ENCODE measurements around the gene GRN. TPM values are rescaled to one million over a fixed set of nuclear protein-coding genes. Genes with fewer than 3 reads are reported as not detected.

The GRN gene
- total and polyA plus RNA-seq, 9 of the 15 experiments (the other 6 are each of a cell fraction or from before 2014, with no cell fraction given): 5.4 to 75.3 (median 20.7) TPM

- TF ChIP-seq TOE1 (IDR thresholded peaks at IDR 0.05; ENCODE audit: borderline replicate concordance) (no peak), TOE1 (CRISPR knock-in tag; IDR thresholded peaks at IDR 0.05; ENCODE audit: borderline replicate concordance, low read depth) (no peak), TGIF2 (CRISPR knock-in tag; IDR thresholded peaks at IDR 0.05) (no peak), ZBTB33 (CRISPR knock-in tag; IDR thresholded peaks at IDR 0.05) (peak; percentile 89), JUN (IDR thresholded peaks at IDR 0.05; ENCODE audit: borderline replicate concordance, low read depth, low read length) (no peak), JUN (CRISPR knock-in tag; IDR thresholded peaks at IDR 0.05; ENCODE audit: borderline replicate concordance) (0 out of 2 replicates have a peak, but pooled peaks have one; percentile 42), SFPQ (IDR thresholded peaks at IDR 0.05; ENCODE audit: low read depth, low read length) (no peak), MBD2 (IDR thresholded peaks at IDR 0.05; ENCODE audit: borderline replicate concordance, low read depth) (0 out of 2 replicates have a peak, but pooled peaks have one; percentile 18), MGA (IDR thresholded peaks at IDR 0.05) (peak; percentile 87), HMGN3 (IDR thresholded peaks at IDR 0.05; ENCODE audit: borderline replicate concordance, extremely low read depth, insufficient read length, low read depth, low read length) (no peak)
Observed at GRCh38 chr17:44384823-44385286, 39.8 kb downstream of the GRN start (continued).

Data from K562 (cell line).